Left lung (tissue), 10 donors: ENCODE results near the gene SPEG. TPM values are rescaled to one million over a fixed set of nuclear protein-coding genes. Genes with fewer than 3 reads are reported as not detected.

Experiments
- ATAC-seq: fragments of 200-7000 bp; cut with Tn5 transposase; one replicate; pipeline ENCODE4 v1.9.1; 2020; ENCODE audit warnings: moderate library complexity
- DNase-seq, 4 donors: peaks; one replicate each; pipeline ENCODE4 v3.0.0-alpha.2; 2013 to 2020
- H3K27ac ChIP-seq, 2 donors: fragments of 200-600 bp; sonication (generic) in 1 of 2; one replicate each; pipeline versions ENCODE4 v1.5.0 to v1.8.0; 2020 to 2021
- H3K27me3 ChIP-seq, 2 donors: fragments of 200-600 bp; sonication (generic) in 1 of 2; one replicate each; pipeline versions ENCODE4 v1.5.0 to v1.8.0; 2020 to 2021
- H3K36me3 ChIP-seq, 2 donors: fragments of 200-600 bp; sonication (generic) in 1 of 2; one replicate each; pipeline versions ENCODE4 v1.5.0 to v1.8.0; 2020 to 2021
- H3K4me1 ChIP-seq, 2 donors: fragments of 200-600 bp; one replicate each; pipeline ENCODE4 v1.8.0; 2021
- H3K4me3 ChIP-seq, 2 donors: fragments of 200-600 bp; sonication (generic) in 1 of 2; one replicate each; pipeline versions ENCODE4 v1.5.0 to v1.8.0; 2020 to 2021; ENCODE audit warnings: mild to moderate bottlenecking in 1 of 2
- H3K9me3 ChIP-seq, 2 donors: fragments of 200-600 bp; sonication (generic) in 1 of 2; one replicate each; pipeline versions ENCODE4 v1.5.0 to v1.8.0; 2020 to 2021
- CTCF ChIP-seq, 2 donors: fragments of 200-600 bp; sonication (generic) in 1 of 2; IDR thresholded peaks; one replicate each; pipeline versions ENCODE4 v1.5.0 to v1.8.0; 2021; ENCODE audit warnings: antibody characterized with exemption in 2 of 2
- intact Hi-C, 2 donors: fragments of 100-400 bp; cut with DNase I; formaldehyde crosslinking; loops; one replicate each; pipeline versions ENCODE4 v1.11.2 to v1.14.2; 2022
- polyA plus RNA-seq, 6 donors: library from polyadenylated mRNA; unstranded; fragments of 120-200 nt; gene quantifications; one replicate each; pipeline ENCODE4 v1.2.1, GENCODE V29; 2013; ENCODE audit not compliant: insufficient read length in 6 of 6
- total RNA-seq, 2 donors: library from RNA; stranded (reverse); fragmentation: NEBNext Ultra II Directional; extraction: Animal tissue kit (Norgen Biotek cat#: 25700); gene quantifications; one replicate each; pipeline ENCODE4 v1.2.1, GENCODE V29; 2021
- donor health status: DM: no; HTN: yes; CAD: no.
- donor health status: DM: no; HTN: no; CAD: no.

SPEG gene
- total and polyA plus RNA-seq, 8 donors: 7.3 to 34.2 (median 25.1) TPM

DNA sequence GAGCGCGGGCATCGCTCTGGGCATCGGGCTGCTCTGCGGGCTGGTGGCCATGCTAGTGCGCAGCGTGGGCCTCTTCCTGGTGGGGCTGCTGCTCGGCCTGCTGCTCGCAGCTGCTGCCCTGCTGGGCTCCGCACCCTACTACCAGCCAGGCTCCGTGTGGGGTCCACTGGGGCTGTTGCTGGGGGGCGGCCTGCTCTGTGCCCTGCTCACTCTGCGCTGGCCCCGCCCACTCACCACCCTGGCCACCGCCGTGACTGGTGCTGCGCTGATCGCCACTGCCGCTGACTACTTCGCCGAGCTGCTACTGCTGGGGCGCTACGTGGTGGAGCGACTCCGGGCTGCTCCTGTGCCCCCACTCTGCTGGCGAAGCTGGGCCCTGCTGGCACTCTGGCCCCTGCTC, 113.0 kb downstream of the SPEG start:
- ATAC-seq (no peak), DNase-seq (peak in 1 of 4 donors; percentile 76)
- TF ChIP-seq CTCF (IDR thresholded peaks at IDR 0.05): no peak
- no peaks in the 10 kb centered on the region for H3K36me3 ChIP-seq
- no peaks in the 10 kb centered on the region for H3K9me3 ChIP-seq
- H3K27me3 ChIP-seq: peaks cover 7 to 87% of the 10 kb centered on the region in 2 donors
- H3K4me1 ChIP-seq: peaks cover 3 to 30% of the 10 kb centered on the region in 2 donors
- intact Hi-C loops: no loop called here
- H3K4me3 ChIP-seq: no peak overlapping the region
- H3K27ac ChIP-seq: no peak overlapping the region

Other genes with a start within 250 kb of the SPEG start
- 10 to 100 TPM; 28.5 to 40.8 TPM for gene ZFAND2B, start 228.1 kb upstream of the SPEG start, total RNA-seq
- 10 to 100 TPM; 26.3 to 41.8 (median 36.0) TPM for gene ZFAND2B, start 228.1 kb upstream of the SPEG start, polyA plus RNA-seq
- gene ABCB6, start 215.9 kb upstream of the SPEG start, total RNA-seq: 10 to 100 TPM; 24.3 to 45.3 TPM
- 10 to 100 TPM; 23.2 to 45.3 (median 30.1) TPM for gene ABCB6, start 215.9 kb upstream of the SPEG start, polyA plus RNA-seq
- gene ATG9A, start 205.2 kb upstream of the SPEG start, total RNA-seq: 10 to 100 TPM; 53.6 to 58.9 TPM
- 10 to 100 TPM; 43.1 to 52.6 (median 47.0) TPM for gene ATG9A, start 205.2 kb upstream of the SPEG start, polyA plus RNA-seq
- 10 to 100 TPM; 34.5 to 36.5 TPM for gene ANKZF1, start 205.0 kb upstream of the SPEG start, total RNA-seq
- gene ANKZF1, start 205.0 kb upstream of the SPEG start, polyA plus RNA-seq: 10 to 100 TPM; 54.7 to 85.5 (median 80.0) TPM
- gene GLB1L, start 189.4 kb upstream of the SPEG start, total RNA-seq: 10 to 100 TPM in 1 of 2 donors, 1 to 10 TPM in 1; 9.9 to 11.9 TPM
- 10 to 100 TPM; 14.6 to 17.9 (median 16.6) TPM for gene GLB1L, start 189.4 kb upstream of the SPEG start, polyA plus RNA-seq
- 10 to 100 TPM; 23.9 to 26.3 TPM for gene STK16, start 189.4 kb upstream of the SPEG start, total RNA-seq
- 10 to 100 TPM; 30.9 to 35.6 (median 33.2) TPM for gene STK16, start 189.4 kb upstream of the SPEG start, polyA plus RNA-seq
- gene TUBA4B, start 181.6 kb upstream of the SPEG start, total RNA-seq: 1 to 10 TPM in 1 of 2 donors, not detected in 1; 3.0 TPM
- 1 to 10 TPM in 5 of 6 donors, under 1 TPM in 1; 0.50 to 6.0 (median 3.7) TPM for gene TUBA4B, start 181.6 kb upstream of the SPEG start, polyA plus RNA-seq
- 10 to 100 TPM; 65.0 to 84.0 TPM for gene TUBA4A, start 180.9 kb upstream of the SPEG start, total RNA-seq
- gene TUBA4A, start 180.9 kb upstream of the SPEG start, polyA plus RNA-seq: 10 to 100 TPM; 24.1 to 41.4 (median 36.2) TPM
- gene DNAJB2, start 155.5 kb upstream of the SPEG start, total RNA-seq: 10 to 100 TPM; 54.2 to 97.4 TPM
- 10 to 100 TPM; 58.7 to 74.8 (median 63.7) TPM for gene DNAJB2, start 155.5 kb upstream of the SPEG start, polyA plus RNA-seq
- 1 to 10 TPM in 1 of 2 donors, not detected in 1; 1.4 TPM for gene PTPRN, start 125.4 kb upstream of the SPEG start, total RNA-seq
- 1 to 10 TPM in 1 of 6 donors, under 1 TPM in 5; 0.17 to 1.1 (median 0.79) TPM for gene PTPRN, start 125.4 kb upstream of the SPEG start, polyA plus RNA-seq
- not detected for gene RESP18, start 102.1 kb upstream of the SPEG start, total RNA-seq
- not detected for gene RESP18, start 102.1 kb upstream of the SPEG start, polyA plus RNA-seq
- gene DNPEP, start 46.9 kb upstream of the SPEG start, total RNA-seq: 10 to 100 TPM; 41.6 to 62.9 TPM
- gene DNPEP, start 46.9 kb upstream of the SPEG start, polyA plus RNA-seq: 10 to 100 TPM; 60.6 to 86.4 (median 72.9) TPM
- gene DES, start 16.5 kb upstream of the SPEG start, total RNA-seq: 100 to 1,000 TPM in 1 of 2 donors, 10 to 100 TPM in 1; 32.0 to 101 TPM
- 10 to 100 TPM in 5 of 6 donors, 1 to 10 TPM in 1; 8.7 to 31.3 (median 23.8) TPM for gene DES, start 16.5 kb upstream of the SPEG start, polyA plus RNA-seq
- 10 to 100 TPM; 43.7 to 50.1 TPM for gene GMPPA, start 64.0 kb downstream of the SPEG start, total RNA-seq
- 10 to 100 TPM; 20.6 to 34.7 (median 24.0) TPM for gene GMPPA, start 64.0 kb downstream of the SPEG start, polyA plus RNA-seq
- not detected for gene ASIC4, start 79.6 kb downstream of the SPEG start, total RNA-seq
- gene ASIC4, start 79.6 kb downstream of the SPEG start, polyA plus RNA-seq: under 1 TPM; 0.07 to 0.37 (median 0.20) TPM
- gene CHPF, start 109.0 kb downstream of the SPEG start, total RNA-seq: 100 to 1,000 TPM in 1 of 2 donors, 10 to 100 TPM in 1; 61.6 to 114 TPM
- 10 to 100 TPM; 18.8 to 34.9 (median 24.1) TPM for gene CHPF, start 109.0 kb downstream of the SPEG start, polyA plus RNA-seq
- 1 to 10 TPM; 2.9 to 3.5 TPM for gene TMEM198, start 109.2 kb downstream of the SPEG start, total RNA-seq
- 1 to 10 TPM; 2.4 to 4.2 (median 3.4) TPM for gene TMEM198, start 109.2 kb downstream of the SPEG start, polyA plus RNA-seq
- gene OBSL1, start 136.7 kb downstream of the SPEG start, total RNA-seq: 10 to 100 TPM; 43.4 to 65.0 TPM
- 100 to 1,000 TPM; 123 to 143 (median 135) TPM for gene OBSL1, start 136.7 kb downstream of the SPEG start, polyA plus RNA-seq
- under 1 TPM; 0.37 to 0.44 TPM for gene INHA, start 137.5 kb downstream of the SPEG start, total RNA-seq
- gene INHA, start 137.5 kb downstream of the SPEG start, polyA plus RNA-seq: 1 to 10 TPM in 4 of 6 donors, under 1 TPM in 2; 0.43 to 1.9 (median 1.1) TPM
- gene STK11IP, start 163.0 kb downstream of the SPEG start, total RNA-seq: 10 to 100 TPM; 25.1 to 30.3 TPM
- gene STK11IP, start 163.0 kb downstream of the SPEG start, polyA plus RNA-seq: 10 to 100 TPM; 24.5 to 36.6 (median 29.2) TPM
- 1 to 10 TPM; 2.9 to 5.7 TPM for gene SLC4A3, start 192.8 kb downstream of the SPEG start, total RNA-seq
- gene SLC4A3, start 192.8 kb downstream of the SPEG start, polyA plus RNA-seq: 10 to 100 TPM in 4 of 6 donors, 1 to 10 TPM in 2; 8.8 to 13.3 (median 10.6) TPM